ENCODE data around the gene COL19A1. TPM values are rescaled to one million over a fixed set of nuclear protein-coding genes. Genes with fewer than 3 reads are reported as not detected.

The COL19A1 gene
- total and polyA plus RNA-seq, 4 donors, result 0.09 to 4.4 (median 0.80) TPM; not detected in 1

- no peak for ATAC-seq (ENCODE audit: insufficient read depth, low FRiP score)
- TF ChIP-seq CTCF (IDR thresholded peaks at IDR 0.05; ENCODE audit: control extremely low read depth, extremely low read depth), result no peak
- WGBS, 2 donors, result 65 to 86% methylated on average over 4 of the region's 4 CpGs
These were observed 17.2 kb downstream of the COL19A1 start for GRCh38 chr6:69883551-69883950.

GRCh38 chr6:69884231-69884630, 17.9 kb downstream of the COL19A1 start:
- WGBS, 2 donors, result 88 to 93% methylated on average over 2 of the region's 2 CpGs
- Histone ChIP-seq H3K9ac (ENCODE audit: insufficient read depth in 1 of 2, low read length in 2 of 2) (no peak overlapping the region), H3K27ac (ENCODE audit: low read depth in 1 of 2, low read length in 1 of 2) (no peak overlapping the region), H3K36me3 (ENCODE audit: control insufficient read depth in 4 of 4, insufficient read depth in 4 of 4, low read length in 4 of 4) (no peaks in the 10 kb centered on the region), H3K27me3 (ENCODE audit: control insufficient read depth in 3 of 3, insufficient read depth in 3 of 3, low read length in 2 of 3) (no peaks in the 10 kb centered on the region), H3K4me1 (ENCODE audit: control insufficient read depth in 5 of 5, insufficient read depth in 5 of 5, low read length in 5 of 5) (peaks cover 0 to 6% (median 0%) of the 10 kb centered on the region in 5 donors), H3K4me3 (no peak overlapping the region), H3K9me3 (ENCODE audit: control insufficient read depth in 4 of 4, insufficient read depth in 3 of 4, low read length in 3 of 4) (no peaks in the 10 kb centered on the region)
- ATAC-seq (ENCODE audit: insufficient read depth, low FRiP score) (no peak), DNase-seq (no peak)
- TF ChIP-seq CTCF (IDR thresholded peaks at IDR 0.05; ENCODE audit: control extremely low read depth, extremely low read depth), result no peak

More at GRCh38 chr6:69883551-69883950, 17.2 kb downstream of the COL19A1 start:
- Histone ChIP-seq H3K4me3 (no peak overlapping the region), H3K9ac (ENCODE audit: insufficient read depth in 1 of 2, low read length in 2 of 2) (no peak overlapping the region), H3K36me3 (ENCODE audit: control insufficient read depth in 4 of 4, insufficient read depth in 4 of 4, low read length in 4 of 4) (no peaks in the 10 kb centered on the region), H3K4me1 (ENCODE audit: control insufficient read depth in 5 of 5, insufficient read depth in 5 of 5, low read length in 5 of 5) (peaks cover 0 to 6% (median 0%) of the 10 kb centered on the region in 5 donors), H3K9me3 (ENCODE audit: control insufficient read depth in 4 of 4, insufficient read depth in 3 of 4, low read length in 3 of 4) (no peaks in the 10 kb centered on the region), H3K27me3 (ENCODE audit: control insufficient read depth in 3 of 3, insufficient read depth in 3 of 3, low read length in 2 of 3) (no peaks in the 10 kb centered on the region), H3K27ac (ENCODE audit: low read depth in 1 of 2, low read length in 1 of 2) (no peak overlapping the region)
- no peak for DNase-seq

- Histone ChIP-seq H3K27me3 (ENCODE audit: control insufficient read depth in 3 of 3, insufficient read depth in 3 of 3, low read length in 2 of 3) (no peaks in the 10 kb centered on the region), H3K9ac (ENCODE audit: insufficient read depth in 1 of 2, low read length in 2 of 2) (no peak overlapping the region), H3K9me3 (ENCODE audit: control insufficient read depth in 4 of 4, insufficient read depth in 3 of 4, low read length in 3 of 4) (no peaks in the 10 kb centered on the region), H3K4me1 (ENCODE audit: control insufficient read depth in 5 of 5, insufficient read depth in 5 of 5, low read length in 5 of 5) (no peaks in the 10 kb centered on the region), H3K36me3 (ENCODE audit: control insufficient read depth in 4 of 4, insufficient read depth in 4 of 4, low read length in 4 of 4) (no peaks in the 10 kb centered on the region), H3K27ac (ENCODE audit: low read depth in 1 of 2, low read length in 1 of 2) (no peak overlapping the region), H3K4me3 (no peak overlapping the region)
- ATAC-seq (ENCODE audit: insufficient read depth, low FRiP score) (no peak), DNase-seq (no peak)
- 70 to 91% methylated on average over 1 of the region's 1 CpG for WGBS, 2 donors
- no peak for TF ChIP-seq CTCF (IDR thresholded peaks at IDR 0.05; ENCODE audit: control extremely low read depth, extremely low read depth)
These were observed 20.7 kb downstream of the COL19A1 start for GRCh38 chr6:69887026-69887425.

GRCh38 chr6:69887714-69888345, 21.5 kb downstream of the COL19A1 start:
- no peak overlapping the region for H3K4me3 ChIP-seq
- no peaks in the 10 kb centered on the region for H3K36me3 ChIP-seq (ENCODE audit: control insufficient read depth in 4 of 4, insufficient read depth in 4 of 4, low read length in 4 of 4)
- no peaks in the 10 kb centered on the region for H3K27me3 ChIP-seq (ENCODE audit: control insufficient read depth in 3 of 3, insufficient read depth in 3 of 3, low read length in 2 of 3)
- H3K27ac ChIP-seq (ENCODE audit: low read depth in 1 of 2, low read length in 1 of 2), result no peak overlapping the region
- DNase-seq, result no peak
- no peaks in the 10 kb centered on the region for H3K9me3 ChIP-seq (ENCODE audit: control insufficient read depth in 4 of 4, insufficient read depth in 3 of 4, low read length in 3 of 4)
- no peak for TF ChIP-seq CTCF (IDR thresholded peaks at IDR 0.05; ENCODE audit: control extremely low read depth, extremely low read depth)
- no peak for ATAC-seq (ENCODE audit: insufficient read depth, low FRiP score)
- 85 to 90% methylated on average over 5 of the region's 5 CpGs for WGBS, 2 donors
- no peaks in the 10 kb centered on the region for H3K4me1 ChIP-seq (ENCODE audit: control insufficient read depth in 5 of 5, insufficient read depth in 5 of 5, low read length in 5 of 5)
- H3K9ac ChIP-seq (ENCODE audit: insufficient read depth in 1 of 2, low read length in 2 of 2), result no peak overlapping the region
